WERI-Rb-1 (cell line): ENCODE data around the gene PLCG1.

Experiments
- DNase-seq: peaks from one replicate; pipeline ENCODE4 v3.0.0-alpha.2; 2020
- H3K27ac ChIP-seq: fragments of 250-450 bp; sonication (Bioruptor Pico); 2 replicates; pipeline ENCODE4 v1.5.1; 2020; ENCODE audit warnings: mild to moderate bottlenecking, moderate library complexity
- H3K27me3 ChIP-seq: fragments of 250-450 bp; sonication (Bioruptor Pico); 2 replicates; pipeline ENCODE4 v1.5.1; 2021; ENCODE audit warnings: mild to moderate bottlenecking, low read depth, moderate library complexity; ENCODE audit not compliant: insufficient read depth, severe bottlenecking
- H3K36me3 ChIP-seq: fragments of 250-450 bp; sonication (Bioruptor Pico); 2 replicates; pipeline ENCODE4 v1.5.1; 2020; ENCODE audit warnings: mild to moderate bottlenecking, moderate library complexity
- H3K4me3 ChIP-seq: 2 replicates; pipeline ENCODE4 v1.5.1; 2011; ENCODE audit warnings: low read depth, mild to moderate bottlenecking, control low read depth, low read length
- H3K9me3 ChIP-seq: fragments of 250-450 bp; sonication (Bioruptor Pico); 2 replicates; pipeline ENCODE4 v1.5.1; 2021; ENCODE audit warnings: mild to moderate bottlenecking, moderate library complexity; ENCODE audit not compliant: severe bottlenecking
- TF ChIP-seq, protein P1 (sequence below): IDR thresholded peaks from 2 replicates; pipeline ENCODE4 v1.5.1; 2011; ENCODE audit warnings: low read depth, mild to moderate bottlenecking, control low read depth, inconsistent platforms, low read length

PLCG1 gene

DNA sequence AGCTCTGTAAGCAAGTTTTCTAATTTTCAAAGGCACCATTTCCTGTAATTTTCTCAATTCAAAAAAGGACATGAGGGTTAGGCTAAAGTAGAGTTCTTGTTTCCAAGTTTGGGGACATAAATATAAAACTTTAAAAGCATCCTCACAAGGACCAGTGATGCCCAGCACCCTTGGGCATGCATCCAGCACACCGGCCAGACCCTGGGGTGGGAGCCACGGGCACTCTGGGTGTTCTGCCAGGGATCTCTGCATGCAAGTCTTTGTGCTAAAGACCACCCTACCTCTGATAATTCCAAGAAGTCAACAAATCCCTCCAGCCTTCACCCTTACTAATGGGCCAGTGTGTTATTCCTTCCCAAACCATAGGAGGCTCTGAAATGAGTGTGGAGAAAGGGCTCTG is 46.5 kb downstream of the PLCG1 start:
- peaks cover 8% of the 10 kb centered on the region for H3K36me3 ChIP-seq
- no peak overlapping the region for H3K27ac ChIP-seq
- no peaks in the 10 kb centered on the region for H3K9me3 ChIP-seq
- H3K27me3 ChIP-seq: no peaks in the 10 kb centered on the region
- no peak overlapping the region for H3K4me3 ChIP-seq
- no peak for DNase-seq
- TF ChIP-seq, protein P1, sequence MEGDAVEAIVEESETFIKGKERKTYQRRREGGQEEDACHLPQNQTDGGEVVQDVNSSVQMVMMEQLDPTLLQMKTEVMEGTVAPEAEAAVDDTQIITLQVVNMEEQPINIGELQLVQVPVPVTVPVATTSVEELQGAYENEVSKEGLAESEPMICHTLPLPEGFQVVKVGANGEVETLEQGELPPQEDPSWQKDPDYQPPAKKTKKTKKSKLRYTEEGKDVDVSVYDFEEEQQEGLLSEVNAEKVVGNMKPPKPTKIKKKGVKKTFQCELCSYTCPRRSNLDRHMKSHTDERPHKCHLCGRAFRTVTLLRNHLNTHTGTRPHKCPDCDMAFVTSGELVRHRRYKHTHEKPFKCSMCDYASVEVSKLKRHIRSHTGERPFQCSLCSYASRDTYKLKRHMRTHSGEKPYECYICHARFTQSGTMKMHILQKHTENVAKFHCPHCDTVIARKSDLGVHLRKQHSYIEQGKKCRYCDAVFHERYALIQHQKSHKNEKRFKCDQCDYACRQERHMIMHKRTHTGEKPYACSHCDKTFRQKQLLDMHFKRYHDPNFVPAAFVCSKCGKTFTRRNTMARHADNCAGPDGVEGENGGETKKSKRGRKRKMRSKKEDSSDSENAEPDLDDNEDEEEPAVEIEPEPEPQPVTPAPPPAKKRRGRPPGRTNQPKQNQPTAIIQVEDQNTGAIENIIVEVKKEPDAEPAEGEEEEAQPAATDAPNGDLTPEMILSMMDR: no peak

DNA sequence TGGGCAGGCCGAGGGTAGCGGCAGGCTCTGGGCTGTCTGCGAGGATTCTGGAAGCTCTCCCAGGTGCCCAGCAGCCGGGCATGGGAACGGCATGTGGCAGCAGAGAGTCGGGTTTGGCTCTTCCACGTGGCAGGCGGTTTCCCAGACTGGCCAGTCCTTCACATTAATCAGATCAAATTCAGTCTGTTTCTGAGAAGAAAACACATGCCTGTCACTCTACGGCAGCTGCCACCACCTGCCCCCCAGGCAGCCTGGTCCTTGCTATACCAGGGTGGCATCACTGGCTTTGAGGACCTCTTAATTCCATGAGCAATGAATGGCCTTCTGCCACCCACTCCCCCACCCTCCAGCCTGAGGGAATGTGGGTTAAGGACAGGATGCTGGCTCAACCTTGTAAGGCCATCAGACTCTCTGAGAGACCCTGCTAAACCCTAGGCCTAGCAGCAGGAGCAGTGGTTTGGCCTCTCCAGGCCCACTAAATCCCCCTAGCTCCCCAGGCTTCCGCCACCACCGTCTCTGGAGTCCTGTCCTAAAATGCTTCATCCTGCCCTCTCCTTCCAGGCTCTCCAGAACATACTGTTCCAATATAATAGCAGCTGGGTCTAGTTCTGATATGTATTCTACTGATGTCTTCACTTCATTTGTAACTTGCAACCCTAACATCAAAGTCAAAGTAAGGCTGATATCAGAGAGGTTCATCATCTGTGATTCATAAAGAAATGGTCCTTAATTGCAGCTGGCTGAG is 47.8 kb downstream of the PLCG1 start:
- Histone ChIP-seq H3K36me3 (peaks cover 8% of the 10 kb centered on the region), H3K27me3 (no peaks in the 10 kb centered on the region), H3K27ac (no peak overlapping the region), H3K9me3 (peaks cover 3% of the 10 kb centered on the region), H3K4me3 (no peak overlapping the region)
- DNase-seq: no peak
- TF ChIP-seq, protein P1: no peak

DNA sequence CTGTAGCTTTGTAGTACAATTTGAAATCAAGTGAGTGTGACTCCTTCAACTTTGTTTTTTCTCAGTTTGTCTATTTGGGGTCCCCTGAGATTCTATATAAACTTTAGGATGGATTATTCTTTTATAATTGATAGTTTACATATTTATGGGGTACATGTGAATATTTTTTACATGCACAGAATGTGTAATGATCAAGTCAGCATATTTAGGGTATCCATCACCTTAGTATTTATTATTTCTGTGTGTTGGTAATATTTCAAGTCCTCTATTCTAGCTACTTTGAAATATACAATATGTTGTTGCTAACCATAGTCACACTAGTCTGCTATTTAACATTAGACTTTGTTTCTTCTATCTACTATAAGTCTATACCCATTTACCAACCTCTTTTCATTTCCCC is 50.3 kb downstream of the PLCG1 start:
- Histone ChIP-seq H3K27me3 (no peaks in the 10 kb centered on the region), H3K9me3 (peaks cover 8% of the 10 kb centered on the region), H3K4me3 (no peak overlapping the region), H3K27ac (no peak overlapping the region), H3K36me3 (peaks cover 4% of the 10 kb centered on the region)
- DNase-seq: no peak
- TF ChIP-seq, protein P1: no peak

DNA sequence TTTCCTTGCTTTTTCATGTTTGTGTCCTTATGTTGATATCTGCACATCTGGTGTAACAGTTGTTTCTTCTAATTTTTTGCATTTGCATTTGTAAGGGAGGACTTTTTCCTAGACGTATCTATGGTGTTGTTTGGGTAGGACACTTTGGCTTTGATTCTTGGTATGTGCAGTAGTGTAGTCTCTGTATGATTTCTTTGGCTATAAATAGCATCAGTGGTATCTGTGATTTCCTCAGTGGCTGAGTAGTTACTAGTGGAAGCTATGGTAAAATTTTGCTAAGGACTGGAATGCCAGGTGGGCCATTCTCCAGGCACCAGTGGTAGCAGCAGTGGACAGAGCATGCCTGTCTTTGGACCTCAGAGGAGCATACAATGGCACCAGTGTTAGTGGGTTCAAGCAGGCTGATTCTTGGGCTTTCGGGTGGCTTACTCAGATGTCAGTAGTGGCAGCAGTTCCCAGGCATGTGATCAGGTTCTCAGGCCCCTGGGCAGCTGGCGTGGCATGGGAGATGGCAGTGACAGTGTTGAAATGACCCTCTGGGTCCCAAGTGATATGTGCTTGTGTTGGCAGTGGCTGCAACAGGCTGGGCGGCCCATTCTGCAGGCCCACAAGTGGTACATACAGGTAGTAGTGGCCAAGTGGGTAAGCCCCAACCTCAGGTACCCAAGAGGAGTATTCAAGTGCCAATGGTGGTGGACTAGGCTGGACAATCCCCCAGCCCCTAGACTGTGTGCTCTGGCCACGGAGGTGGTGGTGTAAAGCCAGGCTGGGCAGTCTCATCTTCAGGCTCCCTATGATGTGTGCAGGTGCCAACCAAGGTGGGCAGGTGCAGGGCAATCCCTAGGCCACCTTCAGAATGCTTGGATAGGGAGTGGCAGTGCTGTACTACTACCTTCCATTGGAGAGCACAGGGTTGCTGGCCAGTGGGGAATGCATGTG is 54.5 kb downstream of the PLCG1 start:
- H3K36me3 ChIP-seq: no peaks in the 10 kb centered on the region
- DNase-seq: no peak

DNA sequence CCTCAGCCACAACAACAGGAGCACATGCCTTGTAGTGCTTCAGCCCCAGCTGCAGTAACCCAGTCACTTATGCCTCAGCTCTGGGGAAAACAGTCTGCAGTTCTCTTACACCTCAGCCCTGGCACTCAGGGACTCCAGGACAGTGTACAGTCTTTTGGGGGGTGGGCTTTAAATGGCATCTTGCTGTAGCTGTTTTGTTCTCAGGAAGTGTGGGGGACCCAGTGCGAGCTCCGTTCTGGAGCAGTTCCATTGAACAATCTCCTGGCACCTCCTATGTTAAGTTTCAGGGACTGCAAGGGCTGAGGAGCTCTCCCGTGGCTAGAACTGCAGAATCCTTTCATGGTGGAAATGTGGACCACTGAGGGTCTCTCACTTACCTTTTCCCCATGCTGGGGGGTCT is 55.2 kb downstream of the PLCG1 start:
- Histone ChIP-seq H3K4me3 (no peak overlapping the region), H3K27ac (no peak overlapping the region), H3K27me3 (no peaks in the 10 kb centered on the region), H3K36me3 (no peaks in the 10 kb centered on the region), H3K9me3 (peaks cover 8% of the 10 kb centered on the region)
- no peak for DNase-seq
- TF ChIP-seq, protein P1: no peak

More for the DNA sequence above, 54.5 kb downstream of the PLCG1 start:
- Histone ChIP-seq H3K4me3 (no peak overlapping the region), H3K9me3 (peaks cover 8% of the 10 kb centered on the region), H3K27ac (no peak overlapping the region), H3K27me3 (no peaks in the 10 kb centered on the region)
- TF ChIP-seq, protein P1: no peak
